DMS114 treated with DMSO at 0.1 percent for 48 hours (cell line): ENCODE measurements around the gene ACSS2.
A peak's percentile ranks its signal among the peaks of the same experiment; 100 is the strongest.
"Not testable (repeated sequence)": the region's sequence is repeated elsewhere in the genome, so short reads cannot be mapped to it uniquely, and the experiment has no call there.

ENCODE experiments used
- DNase-seq: peaks from one replicate; lab custom pipeline; 2025; ENCODE audit not compliant: unreplicated experiment; lab: John Stamatoyannopoulos, UW

The ACSS2 gene

DNA sequence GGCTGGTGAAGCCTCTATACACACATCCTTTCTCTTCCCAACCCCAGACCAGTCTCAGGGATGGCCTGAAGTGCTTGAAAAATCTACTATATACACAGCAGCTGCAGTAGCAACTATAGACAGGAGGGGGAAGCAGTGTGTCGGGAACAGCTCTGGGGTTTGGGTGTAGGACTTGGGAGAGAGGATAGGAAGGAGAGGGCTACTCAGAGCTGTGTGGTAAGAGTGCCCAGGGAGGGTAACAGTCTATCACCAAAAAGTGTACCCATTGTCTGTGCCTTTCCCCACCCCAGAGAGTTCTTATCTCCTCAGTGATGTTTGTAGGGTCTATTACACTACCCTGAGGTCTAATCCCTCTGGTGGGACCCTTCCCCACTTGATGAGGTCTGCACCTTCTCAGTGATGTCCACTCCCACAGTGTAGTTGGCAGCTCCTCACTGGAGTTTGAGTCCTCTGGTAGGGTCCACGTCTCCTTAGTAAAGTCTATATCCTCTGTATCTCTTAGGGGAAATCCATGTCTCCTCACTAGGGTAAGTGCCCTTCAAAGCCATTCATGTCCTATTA is 2.2 kb upstream of the ACSS2 start:
- DNase-seq = peak; percentile 82

DNA sequence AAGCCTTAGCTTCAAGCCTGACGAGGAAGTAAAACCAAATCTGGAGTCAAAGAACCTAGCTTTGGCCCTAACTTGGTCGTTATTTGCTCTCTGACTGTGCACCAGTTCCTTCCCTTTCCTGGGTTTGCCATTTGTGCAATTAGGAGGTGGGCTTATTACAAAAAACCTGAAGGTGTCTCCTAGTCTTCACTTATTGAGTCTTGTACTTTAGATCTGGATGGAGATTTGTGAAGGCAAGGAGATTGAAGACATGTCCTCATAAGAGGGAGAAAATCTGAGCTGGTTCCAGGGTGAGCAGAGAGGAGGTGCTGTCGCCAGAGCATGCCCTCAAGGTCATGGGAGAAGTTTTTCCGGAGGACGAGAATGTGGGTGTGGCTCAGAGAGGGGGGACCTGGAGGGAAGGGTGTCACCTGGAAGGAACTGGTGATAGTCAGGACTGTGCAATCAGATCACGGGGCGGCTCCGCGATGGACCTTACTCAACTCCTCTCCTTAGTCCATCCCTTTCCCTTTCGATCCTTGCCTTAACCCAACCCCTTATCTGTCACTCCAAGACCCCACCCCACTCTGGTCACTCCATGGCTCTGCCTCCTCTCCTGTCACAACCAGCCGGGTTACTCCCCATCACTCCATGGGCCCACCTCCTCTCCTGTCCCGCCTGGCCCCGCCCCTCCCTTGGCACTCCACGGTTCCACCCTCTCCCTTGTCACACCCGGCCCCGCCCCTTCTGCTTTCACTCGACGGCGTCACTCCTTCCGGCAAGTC is 588 bp upstream of the ACSS2 start:
- DNase-seq = peak; percentile 94

DNA sequence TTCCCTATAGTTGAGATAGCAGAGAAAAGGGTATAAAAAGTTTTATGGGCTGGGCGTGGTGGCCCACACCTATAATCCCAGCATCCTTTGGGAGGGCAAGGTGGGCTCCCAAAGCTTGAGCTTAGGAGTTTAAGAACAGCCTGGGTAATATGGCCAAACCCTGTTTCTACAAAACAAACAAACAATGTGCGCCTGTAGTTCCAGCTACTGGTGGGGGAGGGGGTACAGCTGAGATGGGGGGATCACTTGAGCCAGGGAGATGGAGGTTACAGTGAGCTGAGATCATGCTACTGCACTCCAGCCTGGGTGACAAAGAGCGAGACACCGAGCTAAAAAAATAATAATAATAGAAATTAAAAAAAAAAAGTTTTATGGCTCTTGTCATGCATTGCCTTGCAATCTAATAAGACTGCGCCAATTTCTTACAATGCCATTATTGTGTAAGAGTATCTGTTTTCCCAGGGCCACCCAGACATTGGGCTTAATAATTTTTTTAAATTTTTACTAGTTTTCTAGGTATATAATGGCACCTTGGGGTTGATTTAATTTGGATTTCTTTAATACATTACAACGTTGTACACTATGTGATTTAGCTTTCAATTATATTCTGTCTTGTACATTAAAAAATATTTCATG is 3.9 kb downstream of the ACSS2 start:
- DNase-seq = no peak

DNA sequence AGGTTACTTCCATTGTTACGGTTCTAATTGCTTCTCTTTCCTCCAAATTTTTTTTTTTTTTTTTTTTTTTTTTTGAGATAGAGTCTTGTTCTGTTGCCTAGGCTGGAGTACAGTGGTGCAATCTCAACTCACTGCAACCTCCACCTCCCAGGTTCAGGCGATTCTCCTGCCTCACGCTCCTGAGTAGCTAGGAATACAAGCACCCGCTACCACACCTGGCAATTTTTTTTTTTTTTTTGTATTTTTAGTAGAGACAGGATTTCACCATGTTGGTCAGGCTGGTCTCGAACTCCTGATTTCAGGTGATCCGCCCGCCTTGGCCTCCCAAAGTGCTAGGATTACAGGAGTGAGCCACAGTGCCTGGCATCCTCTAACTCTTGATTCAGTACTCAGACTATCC is 4.6 kb downstream of the ACSS2 start:
- DNase-seq = not testable (repeated sequence)

DNA sequence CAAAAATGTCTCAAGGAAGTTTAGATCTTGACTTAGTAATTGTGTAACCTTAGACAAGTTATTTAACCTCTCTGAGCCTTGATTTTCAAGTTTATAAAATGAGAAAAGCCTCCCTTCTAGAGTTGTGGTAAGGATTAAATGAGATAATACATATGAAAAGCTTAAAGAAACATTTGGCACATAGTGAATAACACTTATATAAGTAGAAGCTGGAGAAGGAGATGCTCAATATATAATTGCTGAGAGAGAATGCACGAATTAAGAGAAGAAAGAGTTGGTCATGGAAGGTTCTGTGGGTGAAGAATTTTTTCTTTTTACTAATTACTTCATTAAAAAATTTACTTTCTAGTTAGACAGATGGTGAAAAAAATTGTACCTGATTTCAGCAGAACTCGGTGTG is 5.3 kb downstream of the ACSS2 start:
- no peak for DNase-seq

DNA sequence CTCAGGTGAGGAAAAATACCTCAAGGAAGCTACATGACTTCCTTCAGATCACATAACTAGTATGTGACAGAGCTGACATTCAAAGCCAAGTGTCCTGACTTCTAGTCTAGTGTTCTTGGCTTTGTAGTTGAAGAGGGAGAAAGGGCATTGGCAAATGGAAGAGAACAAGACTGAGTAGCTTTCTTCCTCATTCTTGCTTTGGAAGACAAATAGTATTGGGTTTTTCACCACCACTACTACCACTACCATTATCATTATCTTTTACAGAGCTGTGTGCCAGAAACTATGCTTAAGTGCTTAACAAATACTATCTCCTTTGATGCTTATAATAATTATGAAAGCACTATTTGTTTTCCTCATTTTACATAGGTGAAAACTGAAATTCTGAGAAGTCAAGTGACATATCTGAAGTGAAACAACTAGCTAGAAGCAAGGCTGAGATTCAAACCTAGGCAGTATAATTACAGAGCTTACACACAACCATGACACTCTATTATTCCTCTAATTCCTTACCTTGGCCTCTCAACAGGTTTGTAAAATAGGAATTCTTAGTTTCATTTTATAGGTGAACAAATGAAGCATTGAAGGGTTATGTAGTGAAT is 6.8 kb downstream of the ACSS2 start:
- no peak for DNase-seq

DNA sequence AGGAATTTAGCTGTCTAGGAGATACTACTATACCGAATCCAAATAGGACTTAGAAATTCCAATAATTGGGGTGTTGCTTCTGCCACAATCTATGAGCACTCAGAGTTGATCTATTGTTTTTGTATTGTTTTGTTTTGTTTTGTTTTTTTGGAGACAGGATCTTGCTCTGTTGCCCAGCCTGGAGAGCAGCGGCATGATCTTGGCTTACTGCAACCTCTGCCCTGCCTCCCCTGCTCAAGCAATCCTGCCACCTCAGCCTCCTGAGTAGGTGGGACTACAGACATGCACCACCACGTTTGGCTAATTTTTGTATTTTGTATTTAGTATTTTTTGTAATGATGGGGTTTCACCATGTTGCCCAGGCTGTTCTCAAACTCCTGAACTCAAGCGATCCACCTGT is 7.4 kb downstream of the ACSS2 start:
- no peak for DNase-seq

DNA sequence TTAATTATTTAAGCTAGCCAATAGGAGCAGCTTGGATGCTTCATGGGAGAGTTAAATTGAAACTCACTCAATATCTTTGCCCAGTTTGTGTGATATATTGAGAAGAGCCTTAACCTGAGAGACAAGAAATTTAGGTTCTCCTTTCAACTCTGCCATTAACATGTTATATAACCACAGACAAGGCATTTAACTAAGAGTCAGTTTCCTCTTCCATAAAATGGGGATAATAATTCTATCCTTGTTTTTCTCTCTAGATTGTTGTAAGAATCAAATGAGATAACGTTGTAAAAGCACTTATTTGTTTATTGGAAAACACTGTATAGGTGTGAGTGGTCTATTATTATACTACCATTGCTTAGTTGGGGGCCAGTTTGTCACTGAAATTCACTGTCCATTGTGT is 7.8 kb downstream of the ACSS2 start:
- DNase-seq = no peak

DNA sequence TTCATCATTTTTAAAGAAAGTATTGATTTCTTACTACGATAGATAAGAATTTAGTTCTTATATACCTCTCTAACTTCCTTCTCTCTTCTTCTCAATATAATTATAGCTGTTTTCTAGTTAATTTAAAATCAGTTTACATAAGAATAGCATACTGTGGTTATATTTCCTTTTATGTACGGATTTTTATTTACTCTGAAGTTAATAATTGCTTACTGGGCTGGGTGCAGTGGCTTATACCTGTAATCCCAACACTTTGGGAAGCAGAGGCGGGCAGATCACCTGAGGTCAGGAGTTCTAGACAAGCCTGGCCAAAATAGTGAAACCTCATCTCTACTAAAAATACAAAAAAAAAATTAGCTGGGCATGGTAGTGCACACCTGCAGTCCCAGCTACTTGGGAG is 9.7 kb downstream of the ACSS2 start:
- no peak for DNase-seq

DNA sequence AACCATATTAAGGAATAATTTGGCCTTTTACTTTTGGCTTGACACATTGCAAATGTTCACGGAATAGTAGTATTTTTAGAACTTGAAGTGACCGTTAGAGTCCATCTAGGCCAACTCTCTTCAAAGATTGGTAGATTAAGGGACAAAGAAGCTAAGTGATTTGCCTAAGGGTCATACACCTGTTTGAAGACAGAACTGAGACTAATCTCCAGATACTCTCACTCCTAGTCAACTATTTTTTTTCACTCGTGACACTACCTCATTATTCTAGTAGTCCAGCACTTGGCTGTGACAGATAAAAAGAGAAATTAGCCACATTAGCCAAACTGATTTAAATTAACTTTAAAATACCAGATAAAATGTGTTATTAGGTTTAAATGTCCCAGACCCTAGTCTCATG is 10.6 kb downstream of the ACSS2 start:
- no peak for DNase-seq

DNA sequence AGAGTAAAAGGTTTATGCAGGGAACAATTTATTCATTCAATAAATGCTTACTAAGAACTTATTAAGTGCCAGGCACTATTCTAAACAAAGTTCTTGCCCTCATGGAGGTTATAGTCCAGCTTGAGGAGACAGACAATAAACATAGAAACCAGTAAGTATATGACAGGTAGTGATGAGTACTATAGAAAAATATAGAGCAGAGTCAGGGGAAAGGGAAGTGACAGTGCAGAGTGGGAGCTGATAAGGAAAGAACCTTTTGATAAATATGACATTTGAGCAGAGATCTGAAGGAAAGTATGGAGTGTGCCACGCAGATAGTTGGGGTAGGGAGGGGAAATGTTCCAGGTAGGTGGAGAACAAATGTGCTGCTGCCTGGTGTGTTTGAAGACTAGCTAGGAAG is 12.1 kb downstream of the ACSS2 start:
- DNase-seq = no peak

DNA sequence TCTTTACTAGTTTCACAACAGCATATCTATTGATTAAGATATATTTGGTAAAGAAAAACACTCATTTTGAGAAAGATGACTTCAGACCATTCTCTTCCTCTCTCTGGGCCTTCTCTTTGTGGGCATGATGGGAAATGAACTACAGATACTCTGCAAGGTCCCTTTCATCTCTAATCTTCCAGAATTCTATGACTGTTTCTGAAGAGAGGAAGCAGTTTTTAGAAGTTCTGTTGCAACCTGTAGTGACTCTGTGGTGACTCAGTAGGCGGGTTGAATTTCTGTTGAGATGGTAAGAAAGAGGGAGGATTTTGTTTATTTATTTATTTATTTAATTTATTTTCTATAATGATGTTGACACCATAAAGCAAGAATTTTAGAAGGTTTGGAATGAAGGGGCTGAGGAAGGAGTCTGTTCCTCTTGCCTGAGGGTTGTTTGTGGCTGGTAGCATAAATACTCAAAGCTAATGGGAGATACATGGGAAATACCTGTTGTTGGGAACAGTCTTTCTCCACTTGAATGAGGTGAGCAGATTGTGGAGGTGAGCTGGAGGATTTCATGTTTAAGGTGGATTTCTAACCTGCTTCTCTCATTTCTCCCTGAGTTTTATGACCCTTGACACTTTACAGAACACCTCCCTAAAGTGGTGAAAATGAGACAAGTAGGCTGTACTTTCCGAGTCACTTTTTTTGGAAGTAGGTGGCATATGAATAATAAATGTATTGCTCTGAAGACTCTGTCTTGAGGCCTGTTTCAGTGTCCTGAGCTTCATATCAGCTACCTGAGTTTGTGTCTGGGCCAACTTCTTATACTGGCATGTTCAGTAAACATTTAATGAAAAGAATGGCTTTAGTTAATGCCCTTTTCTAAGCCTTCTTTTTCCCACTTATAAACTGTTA is 15.0 kb downstream of the ACSS2 start:
- DNase-seq = no peak

DNA sequence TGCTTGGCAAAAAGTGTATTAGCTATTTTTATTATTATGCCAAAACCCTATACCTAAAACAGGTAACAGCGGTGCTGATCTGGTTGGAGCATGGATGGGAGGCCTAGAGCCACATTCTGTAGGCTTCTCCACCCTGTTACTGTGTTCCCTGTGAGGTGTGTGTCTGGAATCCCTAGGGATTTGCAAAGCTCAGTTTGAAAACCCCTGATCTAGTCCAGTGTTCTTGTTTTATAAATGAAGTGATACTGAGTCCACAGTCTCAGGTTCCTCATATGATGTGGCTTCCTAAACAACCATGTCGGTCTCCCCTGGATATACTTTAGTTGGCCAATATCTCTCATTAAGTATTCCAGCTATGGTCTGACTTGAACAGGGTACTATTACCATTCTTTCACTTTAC is 16.3 kb downstream of the ACSS2 start:
- DNase-seq = no peak

DNA sequence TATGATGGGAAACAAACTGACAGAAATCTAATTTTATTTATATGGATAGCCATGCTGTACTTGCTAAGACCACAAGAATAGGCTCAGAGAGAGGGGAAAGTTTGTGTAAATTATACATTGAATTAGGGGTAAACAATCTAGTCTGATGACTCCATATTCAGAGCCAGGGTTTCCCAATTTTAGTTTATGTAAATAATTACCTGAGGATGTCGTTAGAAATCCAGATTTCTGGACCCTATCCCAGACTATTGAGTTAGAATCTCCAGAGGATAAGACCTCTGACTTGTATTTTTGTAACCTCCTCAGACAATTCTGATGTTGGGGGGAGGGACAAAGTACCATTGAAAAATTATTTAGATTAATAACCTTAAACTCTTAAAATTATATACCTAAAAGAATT is 18.3 kb downstream of the ACSS2 start:
- DNase-seq = no peak

DNA sequence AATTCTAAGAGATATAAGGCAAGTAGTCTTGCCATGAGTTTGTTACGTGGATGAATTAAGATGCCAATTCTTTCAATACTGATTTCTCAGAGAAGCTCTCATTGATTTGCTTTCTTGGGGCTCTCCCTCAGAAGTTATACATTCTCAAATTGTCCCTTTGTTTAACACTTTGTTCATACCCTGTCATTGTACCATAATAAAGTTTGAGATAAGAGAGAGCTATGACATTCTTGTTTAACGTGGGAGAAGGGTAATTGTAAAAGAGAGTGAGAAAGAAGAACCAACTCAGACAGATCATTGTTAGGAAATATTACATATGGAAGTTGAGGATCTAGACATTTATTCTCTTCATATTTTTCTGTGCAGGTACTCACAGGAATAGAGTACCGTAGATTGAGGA is 19.1 kb downstream of the ACSS2 start:
- no peak for DNase-seq

DNA sequence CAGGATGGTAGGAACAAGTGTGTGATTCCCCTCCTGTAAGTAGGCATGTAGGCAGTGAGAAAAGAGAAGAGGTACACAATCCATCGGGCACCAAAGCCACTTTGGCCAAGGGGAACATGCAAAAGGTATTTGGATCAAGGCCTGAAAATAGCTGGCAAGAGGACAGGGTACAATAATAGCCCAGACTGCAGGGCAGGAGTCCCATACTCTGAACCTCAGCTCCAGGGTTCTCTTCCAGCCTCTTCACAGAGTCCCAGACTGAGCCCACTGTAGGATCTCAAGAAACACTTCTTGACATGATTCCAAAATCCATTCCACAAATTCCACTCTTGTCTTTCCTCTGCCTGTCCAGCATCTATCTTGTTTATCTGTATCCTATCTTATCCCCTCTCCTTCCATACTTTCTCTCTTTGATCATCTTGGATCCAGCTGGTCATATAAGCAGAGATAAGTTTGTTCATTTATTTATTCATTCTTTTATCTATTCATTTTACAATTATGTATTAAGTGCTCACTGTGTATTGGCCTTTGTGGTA is 19.7 kb downstream of the ACSS2 start:
- DNase-seq = no peak

DNA sequence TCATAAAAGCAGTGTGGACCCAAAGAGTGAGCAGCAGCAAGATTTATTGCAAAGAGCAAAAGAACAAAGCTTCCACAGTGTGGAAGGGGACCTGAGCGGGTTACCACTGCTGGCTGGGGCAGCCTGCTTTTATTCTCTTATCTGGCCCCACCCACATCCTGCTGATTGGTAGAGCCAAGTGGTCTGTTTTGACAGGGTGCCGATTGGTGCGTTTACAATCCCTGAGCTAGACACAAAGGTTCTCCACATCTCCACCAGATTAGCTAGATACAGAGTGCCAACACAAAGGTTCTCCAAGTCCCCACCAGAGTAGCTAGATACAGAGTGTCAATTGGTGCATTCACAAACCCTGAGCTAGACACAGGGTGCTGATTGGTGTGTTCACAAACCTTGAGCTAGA is 21.7 kb downstream of the ACSS2 start:
- DNase-seq = not testable (repeated sequence)

DNA sequence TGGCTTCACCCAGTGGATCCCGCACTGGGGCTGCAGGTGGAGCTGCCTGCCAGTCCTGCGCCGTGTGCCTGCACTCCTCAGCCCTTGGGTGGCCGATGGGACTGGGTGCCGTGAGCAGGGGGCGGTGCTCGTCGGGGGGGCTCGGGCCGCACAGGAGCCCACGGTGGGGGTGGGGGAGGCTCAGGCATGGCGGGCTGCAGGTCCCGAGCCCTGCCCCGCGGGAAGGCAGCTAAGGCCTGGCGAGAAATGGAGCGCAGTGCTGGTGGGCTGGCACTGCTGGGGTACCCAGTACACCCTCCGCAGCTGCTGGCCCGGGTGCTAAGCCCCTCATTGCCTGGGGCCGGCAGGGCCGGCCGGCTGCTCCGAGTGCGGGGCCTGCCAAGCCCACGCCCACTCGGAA is 22.3 kb downstream of the ACSS2 start:
- not testable (repeated sequence) for DNase-seq

DNA sequence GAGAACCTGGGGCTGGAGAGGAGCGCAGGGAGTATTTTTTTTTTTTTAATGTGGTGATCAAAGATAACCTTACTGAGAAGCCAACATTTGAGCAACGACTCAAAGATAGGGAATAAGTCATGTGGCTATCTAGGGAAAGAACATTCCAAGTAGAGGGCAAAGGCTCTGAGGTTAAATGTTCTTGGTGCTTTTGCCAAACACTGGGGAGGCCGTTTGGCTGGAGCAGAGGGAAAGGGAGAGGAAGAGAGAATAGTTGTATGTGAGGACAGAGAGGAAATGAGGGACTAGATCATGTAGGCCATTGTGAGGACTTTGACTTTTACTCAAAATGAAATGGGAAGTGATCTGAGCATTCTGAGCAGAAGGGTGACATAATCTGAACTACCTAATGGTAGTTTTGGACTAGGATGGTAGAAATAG is 27.8 kb downstream of the ACSS2 start:
- DNase-seq = no peak

DNA sequence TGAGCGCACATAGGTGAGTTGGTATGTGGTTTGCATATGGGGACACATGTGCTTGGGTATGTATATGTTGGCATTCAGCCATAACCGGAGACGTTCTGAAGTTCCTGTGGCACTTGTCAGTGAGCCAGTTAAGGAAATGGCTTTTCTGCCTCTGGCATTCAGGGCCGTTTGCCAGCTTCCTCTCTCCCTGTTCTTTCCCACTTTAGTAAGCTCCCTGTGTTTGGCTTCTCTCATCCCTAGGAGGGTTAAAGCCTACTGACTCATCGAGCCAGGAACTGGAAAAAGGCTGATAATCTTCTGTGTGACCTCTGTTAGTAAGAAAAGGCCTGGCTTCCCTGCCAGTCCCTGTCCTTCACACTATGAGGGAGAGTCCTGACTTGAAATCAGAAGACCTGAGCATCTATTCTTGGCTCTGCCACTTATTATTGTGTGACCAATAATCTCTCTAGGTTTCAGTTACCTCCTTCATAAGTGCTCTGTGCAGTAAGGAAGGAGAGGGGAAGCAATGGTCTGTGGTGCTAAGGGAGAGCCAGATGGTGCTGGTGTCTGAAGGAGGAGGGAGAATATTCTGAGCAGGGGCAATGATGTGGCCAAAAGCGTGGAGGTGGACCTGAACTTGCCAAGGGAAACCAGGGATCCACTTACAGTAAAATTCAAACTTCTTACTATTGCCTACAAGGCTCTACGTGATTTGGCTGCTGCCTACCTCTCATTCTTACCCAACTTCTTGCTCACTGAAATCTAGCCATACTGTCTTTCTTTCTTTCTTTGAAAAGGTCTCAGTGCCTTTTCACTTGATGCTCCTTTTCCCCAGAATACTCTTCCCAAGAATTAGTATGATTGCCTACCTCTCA is 31.4 kb downstream of the ACSS2 start:
- no peak for DNase-seq
